ENCODE results near the gene AVPR2.

AVPR2 gene

GRCh38 chrX:153952373-153953026, 48.0 kb downstream of the AVPR2 start:
- Mint-ChIP-seq H3K27ac (no peak overlapping the region), H3K27me3 (ENCODE audit: low read depth, poor library complexity) (peaks cover under 1% of the 10 kb centered on the region), H3K4me1 (peaks cover 44% of the 10 kb centered on the region), H3K4me3 (no peak overlapping the region), H3K9me3 (no peaks in the 10 kb centered on the region), H3K36me3 (ENCODE audit: low read depth) (peaks cover 57% of the 10 kb centered on the region)
- DNase-seq: no peak
- no peak for TF ChIP-seq CTCF (IDR thresholded peaks at IDR 0.05)

- DNase-seq: peak; percentile 90
- H3K4me3 Mint-ChIP-seq: no peak overlapping the region
- peaks cover 36% of the 10 kb centered on the region for H3K4me1 Mint-ChIP-seq
- H3K36me3 Mint-ChIP-seq (ENCODE audit: low read depth): peaks cover 50% of the 10 kb centered on the region
- no peaks in the 10 kb centered on the region for H3K9me3 Mint-ChIP-seq
- H3K27me3 Mint-ChIP-seq (ENCODE audit: low read depth, poor library complexity): no peaks in the 10 kb centered on the region
- no peak overlapping the region for H3K27ac Mint-ChIP-seq
- TF ChIP-seq CTCF (IDR thresholded peaks at IDR 0.05): peak; percentile 100
Measured at GRCh38 chrX:153953342-153953830, 48.9 kb downstream of the AVPR2 start.

- H3K4me1 Mint-ChIP-seq: peaks cover 29% of the 10 kb centered on the region
Measured at GRCh38 chrX:153953892-153954557, 49.6 kb downstream of the AVPR2 start.

GRCh38 chrX:153954558-153955227, 50.2 kb downstream of the AVPR2 start:
- Mint-ChIP-seq H3K9me3 (no peaks in the 10 kb centered on the region), H3K4me3 (no peak overlapping the region), H3K27ac (no peak overlapping the region), H3K27me3 (ENCODE audit: low read depth, poor library complexity) (no peaks in the 10 kb centered on the region), H3K36me3 (ENCODE audit: low read depth) (peaks cover 40% of the 10 kb centered on the region), H3K4me1 (peaks cover 22% of the 10 kb centered on the region)
- no peak for TF ChIP-seq CTCF (IDR thresholded peaks at IDR 0.05)
- no peak for DNase-seq

More at GRCh38 chrX:153953892-153954557, 49.6 kb downstream of the AVPR2 start:
- no peak for TF ChIP-seq CTCF (IDR thresholded peaks at IDR 0.05)
- Mint-ChIP-seq H3K4me3 (no peak overlapping the region), H3K36me3 (ENCODE audit: low read depth) (peaks cover 44% of the 10 kb centered on the region), H3K27me3 (ENCODE audit: low read depth, poor library complexity) (no peaks in the 10 kb centered on the region), H3K27ac (peak overlapping the region; percentile 72), H3K9me3 (no peaks in the 10 kb centered on the region)
- no peak for DNase-seq

GRCh38 chrX:153955228-153955732, 50.8 kb downstream of the AVPR2 start:
- H3K27ac Mint-ChIP-seq: no peak overlapping the region
- peaks cover 40% of the 10 kb centered on the region for H3K36me3 Mint-ChIP-seq (ENCODE audit: low read depth)
- no peak for TF ChIP-seq CTCF (IDR thresholded peaks at IDR 0.05)
- H3K9me3 Mint-ChIP-seq: no peaks in the 10 kb centered on the region
- H3K27me3 Mint-ChIP-seq (ENCODE audit: low read depth, poor library complexity): no peaks in the 10 kb centered on the region
- DNase-seq: no peak
- H3K4me3 Mint-ChIP-seq: no peak overlapping the region
- H3K4me1 Mint-ChIP-seq: peaks cover 19% of the 10 kb centered on the region

Data from nephron progenitor cell (in vitro differentiated cells).